GM19452 (cell line): Measurements from ENCODE around the gene TNIK.
A peak's percentile ranks its signal among the peaks of the same experiment; 100 is the strongest.
"Not testable (repeated sequence)": the region's sequence is repeated elsewhere in the genome, so short reads cannot be mapped to it uniquely, and the experiment has no call there.

Experiments
- ATAC-seq: cut with Tn5 transposase; IDR thresholded peaks from one replicate; pipeline ENCODE4 v1.9.1; 2021; ENCODE audit not compliant: unreplicated experiment

TNIK gene

DNA sequence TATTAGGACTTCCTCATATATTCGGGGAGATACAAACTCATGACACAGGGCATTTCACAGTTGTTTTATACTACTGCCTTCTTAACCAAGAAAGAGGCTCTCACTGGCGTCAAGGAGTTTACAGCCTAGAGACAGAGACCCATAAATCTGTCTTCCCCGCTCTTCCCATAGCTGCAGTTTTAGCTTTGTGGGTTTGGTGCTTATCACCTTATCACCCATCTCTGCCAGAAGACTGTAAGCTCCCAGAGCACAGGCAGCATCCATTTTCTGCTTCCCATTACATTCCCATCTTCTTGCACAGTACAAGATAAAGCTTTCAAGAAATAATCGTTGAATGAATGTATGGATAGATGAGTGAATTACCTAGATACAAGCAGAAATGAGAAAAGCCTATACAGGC is 144.3 kb downstream of the TNIK start:
- ATAC-seq: no peak

- no peak for ATAC-seq
These were observed 145.1 kb downstream of the TNIK start for GRCh38 chr3:171315101-171315500.

- ATAC-seq: no peak
These were observed 145.9 kb downstream of the TNIK start for GRCh38 chr3:171314341-171314740.

- no peak for ATAC-seq
These were observed 146.5 kb downstream of the TNIK start for GRCh38 chr3:171313702-171314101.

DNA sequence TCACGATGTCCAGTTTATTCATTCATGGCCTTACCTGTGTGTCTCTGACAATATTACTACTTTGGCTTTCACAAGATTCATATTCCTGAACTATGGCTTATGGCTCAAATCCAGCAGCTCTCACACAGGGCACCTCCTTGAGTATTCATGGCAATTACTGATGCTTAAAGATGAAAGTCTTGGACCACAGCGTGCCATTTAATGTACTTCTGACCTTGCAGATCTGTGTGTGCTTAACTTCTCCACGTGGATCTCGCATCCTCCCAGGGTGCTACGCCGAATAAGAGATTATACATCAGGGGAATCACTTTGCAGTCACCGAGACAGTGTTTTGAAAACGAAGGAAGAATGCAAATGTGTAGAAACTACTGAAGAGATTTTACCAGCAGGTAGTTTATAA is 147.5 kb downstream of the TNIK start:
- no peak for ATAC-seq

- no peak for ATAC-seq
These were observed 148.4 kb downstream of the TNIK start for GRCh38 chr3:171311784-171312183.

GRCh38 chr3:171309906-171310359 is 150.3 kb downstream of the TNIK start:
- peak; percentile 63 for ATAC-seq

DNA sequence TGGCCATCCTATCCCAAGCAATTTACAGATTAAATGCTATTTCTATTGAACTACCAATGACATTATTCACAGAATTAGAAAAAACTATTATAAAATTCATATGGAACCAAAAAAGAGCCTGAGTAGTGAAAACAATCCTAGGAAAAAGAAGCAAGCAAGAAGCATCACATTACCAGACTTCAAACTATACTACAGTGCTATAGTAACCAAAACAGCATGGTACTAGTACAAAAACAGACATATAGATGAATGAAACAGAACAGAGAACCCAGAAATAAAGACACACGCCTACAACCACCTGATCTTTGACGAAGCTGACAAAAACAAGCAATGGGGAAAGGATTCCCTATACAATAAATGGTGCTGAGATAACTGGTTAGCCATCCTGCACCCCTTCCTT is 152.2 kb downstream of the TNIK start:
- ATAC-seq: no peak

DNA sequence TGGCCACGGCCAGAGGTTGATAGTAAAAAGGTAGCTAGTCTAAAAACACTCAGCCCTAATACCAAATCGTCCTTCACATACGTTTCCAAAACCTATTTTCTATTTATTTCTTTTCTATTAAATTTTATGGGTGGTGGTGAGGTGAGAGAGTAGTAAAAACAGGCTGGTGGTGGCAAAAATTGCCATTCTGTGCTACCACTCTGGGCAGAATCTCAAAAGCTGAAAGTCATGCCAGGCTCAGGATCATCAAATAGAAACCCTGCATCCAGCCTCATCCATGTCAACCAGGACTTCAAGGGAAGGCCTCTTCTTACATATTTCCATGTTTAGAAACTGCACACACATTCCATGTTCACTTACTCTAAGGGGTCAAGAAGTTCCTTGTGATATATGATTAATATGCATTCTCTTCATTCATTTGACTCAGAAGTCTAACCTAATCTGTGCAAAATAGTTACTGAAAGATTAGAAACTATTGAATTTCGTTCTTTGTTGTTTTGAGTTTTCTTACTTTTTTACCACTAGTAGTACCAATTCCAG is 153.1 kb downstream of the TNIK start:
- no peak for ATAC-seq

- ATAC-seq: no peak
These were observed 153.6 kb downstream of the TNIK start for GRCh38 chr3:171306631-171307030.

DNA sequence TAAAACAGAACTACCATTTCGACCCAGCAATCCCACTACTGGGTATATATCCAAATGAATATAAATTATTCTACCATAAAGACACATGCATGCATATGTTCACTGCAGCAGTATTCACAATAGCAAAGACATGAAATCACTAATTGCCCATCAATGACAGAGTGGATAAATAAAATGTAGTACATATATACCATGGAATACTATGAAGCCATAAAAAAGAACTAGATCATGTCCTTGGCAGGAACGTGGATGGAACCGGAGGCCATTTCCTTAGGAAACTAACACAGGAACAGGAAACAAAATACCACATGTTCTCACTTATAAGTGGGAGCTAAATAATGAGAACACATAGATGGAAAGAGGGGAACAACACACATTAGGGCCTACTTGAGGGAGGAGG is 154.4 kb downstream of the TNIK start:
- not testable (repeated sequence) for ATAC-seq

DNA sequence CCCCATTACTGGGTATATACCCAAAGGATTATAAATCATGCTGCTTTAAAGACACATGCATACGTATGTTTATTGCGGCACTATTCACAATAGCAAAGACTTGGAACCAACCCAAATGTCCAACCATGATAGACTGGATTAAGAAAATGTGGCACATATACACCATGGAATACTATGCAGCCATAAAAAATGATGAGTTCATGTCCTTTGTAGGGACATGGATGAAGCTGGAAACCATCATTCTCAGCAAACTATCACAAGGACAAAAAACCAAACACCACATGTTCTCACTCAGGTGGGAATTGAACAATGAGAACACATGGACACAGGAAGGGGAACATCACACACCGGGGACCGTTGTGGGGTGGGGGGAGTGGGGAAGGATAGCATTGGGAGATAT is 155.7 kb downstream of the TNIK start:
- not testable (repeated sequence) for ATAC-seq

GRCh38 chr3:171304017-171304416 is 156.2 kb downstream of the TNIK start:
- ATAC-seq: not testable (repeated sequence)

DNA sequence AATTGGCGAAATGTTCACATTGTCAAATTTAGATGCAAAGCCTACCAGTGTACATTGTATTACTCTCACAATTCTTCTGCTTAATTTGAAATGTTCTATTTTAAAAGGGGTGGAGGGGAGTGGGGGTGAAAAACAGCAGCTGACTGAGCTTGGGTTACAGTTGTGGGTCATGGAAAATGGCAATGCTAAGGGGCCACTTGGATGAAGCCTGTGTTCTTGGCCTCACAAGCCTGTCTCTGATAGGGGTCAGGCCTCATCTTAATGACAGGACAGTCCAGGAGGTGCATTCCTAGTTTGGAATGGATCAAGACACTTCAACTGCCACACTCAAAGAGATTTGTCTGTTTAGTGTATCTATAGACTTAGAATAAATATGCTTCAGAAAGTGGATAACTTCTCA is 158.2 kb downstream of the TNIK start:
- ATAC-seq: no peak

DNA sequence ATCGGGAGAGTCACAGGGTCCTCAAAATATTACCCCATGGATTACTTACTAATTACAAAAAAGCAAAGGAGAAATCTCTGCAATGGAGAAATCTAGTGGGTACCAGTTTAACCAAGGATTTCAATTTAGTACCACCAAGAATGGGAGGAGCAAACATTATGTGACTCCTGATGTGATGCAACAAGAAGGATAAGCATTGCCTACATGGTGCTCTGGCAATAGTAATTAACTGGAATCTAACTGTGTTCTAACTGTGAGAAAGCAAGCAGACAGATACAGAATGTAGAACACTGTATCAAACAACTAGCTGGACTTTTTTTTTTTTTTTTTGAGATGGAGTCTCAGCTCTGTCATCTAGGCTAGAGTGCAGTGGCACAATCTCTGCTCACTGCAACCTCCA is 159.2 kb downstream of the TNIK start:
- ATAC-seq: no peak

- no peak for ATAC-seq
These were observed 162.3 kb downstream of the TNIK start for GRCh38 chr3:171297951-171298350.

- ATAC-seq: no peak
These were observed 163.0 kb downstream of the TNIK start for GRCh38 chr3:171297207-171297606.

GRCh38 chr3:171295484-171296373 is 164.5 kb downstream of the TNIK start:
- ATAC-seq: no peak

DNA sequence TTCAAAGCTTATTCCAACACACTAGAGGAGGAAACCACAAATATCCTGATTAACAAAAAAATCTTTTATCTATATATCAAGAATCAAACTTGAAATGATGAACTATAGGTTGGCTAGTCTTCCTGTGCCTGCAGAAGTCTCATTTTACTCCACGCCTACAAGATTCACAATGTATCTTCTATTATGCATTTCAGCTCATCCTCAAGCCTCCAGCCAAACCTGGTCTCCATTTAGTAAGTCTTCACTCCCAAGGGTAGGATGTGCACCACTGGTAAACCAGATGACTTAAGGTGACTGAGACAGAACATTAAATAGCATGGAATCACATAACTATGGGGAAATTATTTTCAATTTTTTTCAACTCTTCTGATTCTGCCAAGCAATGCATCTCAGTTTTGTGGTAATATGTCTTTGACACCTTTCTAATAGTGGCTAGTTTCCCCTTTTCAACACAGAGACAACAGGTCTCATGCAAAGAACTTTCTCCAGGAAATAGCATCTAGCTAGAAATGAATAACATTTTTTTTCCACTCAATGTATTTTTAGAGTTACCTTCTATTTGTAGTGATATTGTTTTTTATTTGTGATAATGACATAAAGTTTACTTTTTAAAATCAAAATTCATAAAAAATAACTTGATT is 166.9 kb downstream of the TNIK start:
- ATAC-seq: peak; percentile 68

DNA sequence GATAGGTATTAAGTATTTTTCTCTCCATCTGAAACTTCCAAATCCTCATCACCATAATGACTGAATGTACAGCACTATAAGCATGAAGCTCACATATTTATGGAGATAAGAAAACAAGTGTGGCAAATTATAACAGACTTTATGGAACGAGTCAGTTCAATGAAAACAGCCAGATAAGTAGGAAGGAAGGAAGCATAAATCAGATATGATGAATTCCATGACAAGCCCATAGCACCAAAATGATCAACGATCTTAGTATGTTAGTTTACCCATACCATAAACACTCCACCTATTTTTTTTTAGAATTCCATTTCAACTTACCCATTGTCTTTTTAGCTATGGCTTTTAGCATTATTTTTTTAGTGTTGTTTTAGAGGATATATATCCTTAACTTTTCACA is 169.5 kb downstream of the TNIK start:
- no peak for ATAC-seq

GRCh38 chr3:171289291-171289690 is 170.9 kb downstream of the TNIK start:
- no peak for ATAC-seq

DNA sequence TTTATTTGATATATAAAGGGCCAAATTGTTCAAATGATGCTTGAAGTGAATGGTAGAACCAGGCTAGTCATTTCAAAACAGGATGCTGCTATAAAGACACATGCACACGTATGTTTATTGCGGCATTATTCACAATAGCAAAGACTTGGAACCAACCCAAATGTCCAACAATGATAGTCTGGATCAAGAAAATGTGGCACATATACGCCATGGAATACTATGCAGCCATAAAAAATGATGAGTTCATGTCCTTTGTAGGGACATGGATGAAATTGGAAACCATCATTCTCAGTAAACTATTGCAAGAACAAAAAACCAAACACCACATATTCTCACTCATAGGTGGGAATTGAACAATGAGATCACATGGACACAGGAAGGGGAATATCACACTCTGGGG is 172.4 kb downstream of the TNIK start:
- not testable (repeated sequence) for ATAC-seq
